ENCODE measurements around the gene ISOC1. TPM values are rescaled to one million over a fixed set of nuclear protein-coding genes. Genes with fewer than 3 reads are reported as not detected.

The ISOC1 gene
- total RNA-seq, 1 experiment from 2014 or later, result 33.3 TPM

DNA sequence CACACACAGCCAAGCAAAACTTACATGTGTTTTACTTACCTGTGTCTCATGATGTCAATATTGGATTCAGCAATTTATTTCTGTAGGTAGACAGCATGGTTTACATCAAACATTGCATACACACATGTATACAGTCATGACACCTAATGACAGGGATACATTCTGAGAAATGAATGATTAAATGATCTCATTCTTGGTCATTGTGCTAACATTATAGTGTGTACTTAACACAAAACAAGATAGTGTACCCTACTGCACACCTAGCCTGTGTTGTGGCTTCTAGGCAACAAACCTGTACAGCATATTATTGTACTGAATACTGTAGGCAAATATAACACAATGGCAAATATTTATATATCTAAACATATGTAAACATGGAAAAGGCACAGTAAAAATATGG, 28.0 kb downstream of the ISOC1 start:
- BruUV-seq (replicated peaks), result no TSS peak
- no peak overlapping the region for H3K27ac Mint-ChIP-seq (ENCODE audit: unreplicated experiment)
- H3K27me3 ChIP-seq (replicated peaks; ENCODE audit: control insufficient read depth, insufficient read depth, low read length), result no peaks in the 10 kb centered on the region
- no peaks in the 10 kb centered on the region for H3K27me3 Mint-ChIP-seq (ENCODE audit: insufficient read depth, unreplicated experiment)
- intact Hi-C loops (cut with micrococcal nuclease; ENCODE audit: unreplicated experiment), result no loop called here
- H3K9me3 Mint-ChIP-seq (ENCODE audit: unreplicated experiment), result no peaks in the 10 kb centered on the region
- H3K36me3 ChIP-seq (ENCODE audit: control insufficient read depth, insufficient read depth, low read length), result no peaks in the 10 kb centered on the region
- CTCF ChIA-PET, result no interaction called here
- no peak overlapping the region for H3K4me3 Mint-ChIP-seq (ENCODE audit: unreplicated experiment)
- DNase-seq, result no peak
- POLR2A ChIA-PET, result no interaction called here
- peaks cover 8% of the 10 kb centered on the region for H3K4me1 Mint-ChIP-seq (ENCODE audit: low read depth, unreplicated experiment)
- H3K9me3 ChIP-seq, result no peaks in the 10 kb centered on the region
- peaks cover 5% of the 10 kb centered on the region for H3K36me3 Mint-ChIP-seq (ENCODE audit: insufficient read depth, unreplicated experiment)
- no peak overlapping the region for H3K4me3 ChIP-seq (ENCODE audit: low read depth, low read length)
- TF ChIP-seq, protein P1, sequence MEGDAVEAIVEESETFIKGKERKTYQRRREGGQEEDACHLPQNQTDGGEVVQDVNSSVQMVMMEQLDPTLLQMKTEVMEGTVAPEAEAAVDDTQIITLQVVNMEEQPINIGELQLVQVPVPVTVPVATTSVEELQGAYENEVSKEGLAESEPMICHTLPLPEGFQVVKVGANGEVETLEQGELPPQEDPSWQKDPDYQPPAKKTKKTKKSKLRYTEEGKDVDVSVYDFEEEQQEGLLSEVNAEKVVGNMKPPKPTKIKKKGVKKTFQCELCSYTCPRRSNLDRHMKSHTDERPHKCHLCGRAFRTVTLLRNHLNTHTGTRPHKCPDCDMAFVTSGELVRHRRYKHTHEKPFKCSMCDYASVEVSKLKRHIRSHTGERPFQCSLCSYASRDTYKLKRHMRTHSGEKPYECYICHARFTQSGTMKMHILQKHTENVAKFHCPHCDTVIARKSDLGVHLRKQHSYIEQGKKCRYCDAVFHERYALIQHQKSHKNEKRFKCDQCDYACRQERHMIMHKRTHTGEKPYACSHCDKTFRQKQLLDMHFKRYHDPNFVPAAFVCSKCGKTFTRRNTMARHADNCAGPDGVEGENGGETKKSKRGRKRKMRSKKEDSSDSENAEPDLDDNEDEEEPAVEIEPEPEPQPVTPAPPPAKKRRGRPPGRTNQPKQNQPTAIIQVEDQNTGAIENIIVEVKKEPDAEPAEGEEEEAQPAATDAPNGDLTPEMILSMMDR (IDR thresholded peaks at IDR 0.05; ENCODE audit: insufficient read depth in 1 of 2, low read depth in 1 of 2, low read length in 1 of 2, severe bottlenecking in 1 of 2, unreplicated experiment in 1 of 2), result no peak
- no peaks in the 10 kb centered on the region for H3K4me1 ChIP-seq

DNA sequence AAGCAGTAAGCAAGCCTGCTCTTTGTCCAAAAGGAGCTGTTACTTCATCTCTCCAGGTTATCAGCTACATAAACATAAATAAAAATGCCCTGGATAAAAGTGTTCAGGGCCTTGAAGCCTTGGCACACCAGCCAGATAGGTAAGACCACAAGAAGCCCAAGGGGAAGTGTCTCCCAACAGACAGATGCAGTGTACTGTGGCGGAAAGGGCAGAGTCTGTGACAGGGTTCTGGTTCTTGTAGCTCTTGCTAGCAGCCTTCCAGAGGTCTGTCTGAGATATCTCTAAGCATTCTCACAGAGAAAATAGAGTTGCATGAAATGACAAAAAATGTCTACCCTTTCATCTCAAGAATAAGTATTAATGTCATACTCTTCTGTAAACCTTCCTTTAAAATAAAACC, 30.1 kb downstream of the ISOC1 start:
- H3K4me1 Mint-ChIP-seq (ENCODE audit: low read depth, unreplicated experiment), result no peaks in the 10 kb centered on the region
- POLR2A ChIA-PET, result no interaction called here

DNA sequence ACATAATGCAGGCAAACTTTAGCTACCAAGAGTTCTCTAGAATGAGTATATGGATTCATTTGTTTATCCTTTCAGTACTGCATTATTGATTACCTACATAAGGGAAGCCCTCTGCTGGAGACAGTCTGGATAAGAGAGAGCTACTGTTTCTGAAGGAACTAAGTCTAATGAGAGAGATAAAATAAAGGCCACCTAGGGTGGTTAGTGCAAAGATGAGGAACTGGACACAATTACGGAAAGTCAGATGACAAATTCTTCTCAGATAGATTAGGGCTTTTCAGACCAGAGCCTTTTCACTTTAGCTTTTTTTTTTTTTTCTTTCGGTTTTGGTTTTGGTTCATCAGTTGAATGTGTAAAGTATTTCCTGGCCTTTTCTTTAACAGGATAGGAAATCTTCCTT, 31.3 kb downstream of the ISOC1 start:
- no peaks in the 10 kb centered on the region for H3K27me3 ChIP-seq (replicated peaks; ENCODE audit: control insufficient read depth, insufficient read depth, low read length)
- no peaks in the 10 kb centered on the region for H3K9me3 ChIP-seq
- H3K4me3 ChIP-seq (ENCODE audit: low read depth, low read length), result no peak overlapping the region
- Mint-ChIP-seq H3K4me3 (ENCODE audit: unreplicated experiment) (no peak overlapping the region), H3K27ac (ENCODE audit: unreplicated experiment) (no peak overlapping the region), H3K4me1 (ENCODE audit: low read depth, unreplicated experiment) (no peaks in the 10 kb centered on the region), H3K27me3 (ENCODE audit: insufficient read depth, unreplicated experiment) (no peaks in the 10 kb centered on the region), H3K36me3 (ENCODE audit: insufficient read depth, unreplicated experiment) (no peaks in the 10 kb centered on the region), H3K9me3 (ENCODE audit: unreplicated experiment) (no peaks in the 10 kb centered on the region)
- H3K36me3 ChIP-seq (ENCODE audit: control insufficient read depth, insufficient read depth, low read length), result no peaks in the 10 kb centered on the region
- intact Hi-C loops (cut with micrococcal nuclease; ENCODE audit: unreplicated experiment), result loop anchor here (1.0 kb wide), 1 partner anchor 221 kb away; no protein-coding TSS in a partner anchor
- TF ChIP-seq, protein P1 (IDR thresholded peaks at IDR 0.05; ENCODE audit: insufficient read depth in 1 of 2, low read depth in 1 of 2, low read length in 1 of 2, severe bottlenecking in 1 of 2, unreplicated experiment in 1 of 2), result no peak
- H3K4me1 ChIP-seq, result no peaks in the 10 kb centered on the region
- POLR2A ChIA-PET, result no interaction called here
- no TSS peak for BruUV-seq (replicated peaks)
- DNase-seq, result no peak
- CTCF ChIA-PET, result interaction anchor here (0.7 kb wide), 1 partner anchor 60 kb away, joined by 4 read pairs; no protein-coding TSS in a partner anchor

More for the DNA sequence above, 30.1 kb downstream of the ISOC1 start:
- intact Hi-C loops (cut with micrococcal nuclease; ENCODE audit: unreplicated experiment), result no loop called here
- Histone ChIP-seq H3K9me3 (no peaks in the 10 kb centered on the region), H3K4me3 (ENCODE audit: low read depth, low read length) (no peak overlapping the region), H3K27me3 (replicated peaks; ENCODE audit: control insufficient read depth, insufficient read depth, low read length) (no peaks in the 10 kb centered on the region), H3K4me1 (no peaks in the 10 kb centered on the region), H3K36me3 (ENCODE audit: control insufficient read depth, insufficient read depth, low read length) (no peaks in the 10 kb centered on the region)
- no peak overlapping the region for H3K27ac Mint-ChIP-seq (ENCODE audit: unreplicated experiment)
- DNase-seq, result no peak
- TF ChIP-seq, protein P1 (IDR thresholded peaks at IDR 0.05; ENCODE audit: insufficient read depth in 1 of 2, low read depth in 1 of 2, low read length in 1 of 2, severe bottlenecking in 1 of 2, unreplicated experiment in 1 of 2), result no peak
- H3K27me3 Mint-ChIP-seq (ENCODE audit: insufficient read depth, unreplicated experiment), result no peaks in the 10 kb centered on the region
- CTCF ChIA-PET, result no interaction called here
- BruUV-seq (replicated peaks), result no TSS peak
- H3K9me3 Mint-ChIP-seq (ENCODE audit: unreplicated experiment), result no peaks in the 10 kb centered on the region
- H3K36me3 Mint-ChIP-seq (ENCODE audit: insufficient read depth, unreplicated experiment), result no peaks in the 10 kb centered on the region
- H3K4me3 Mint-ChIP-seq (ENCODE audit: unreplicated experiment), result no peak overlapping the region
